ENCODE results near the gene PAPPA. TPM values are rescaled to one million over a fixed set of nuclear protein-coding genes. Genes with fewer than 3 reads are reported as not detected.

Gene PAPPA
- polyA plus RNA-seq, 1 donor = 3.5 TPM

- DNase-seq = no peak
These were observed 165.1 kb downstream of the PAPPA start for GRCh38 chr9:116318468-116319374.

GRCh38 chr9:116319480-116319879 lies 165.9 kb downstream of the PAPPA start:
- no peak for DNase-seq

- DNase-seq = no peak
These were observed 166.7 kb downstream of the PAPPA start for GRCh38 chr9:116320290-116320689.

DNA sequence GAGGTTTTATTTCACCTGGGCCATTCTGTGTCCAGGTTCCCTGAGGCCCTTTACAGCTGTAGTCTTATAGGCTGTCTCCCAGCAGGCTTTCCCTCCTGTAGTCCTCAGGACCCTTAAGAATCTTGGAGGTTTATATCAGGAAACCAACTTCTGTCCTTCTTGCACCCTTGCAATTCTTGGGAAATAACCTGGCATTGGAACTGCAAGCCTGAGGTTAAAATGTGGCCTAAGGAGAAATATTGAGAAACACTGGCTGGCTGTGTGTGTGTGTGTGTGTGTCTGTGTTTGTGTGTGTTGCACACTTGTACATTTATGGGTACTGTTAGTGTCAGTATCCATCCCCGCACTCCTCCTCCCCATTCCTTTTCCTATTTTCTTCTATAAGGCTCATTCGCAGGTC lies 168.9 kb downstream of the PAPPA start:
- DNase-seq = no peak

- DNase-seq = no peak
These were observed 169.4 kb downstream of the PAPPA start for GRCh38 chr9:116323012-116323411.

DNA sequence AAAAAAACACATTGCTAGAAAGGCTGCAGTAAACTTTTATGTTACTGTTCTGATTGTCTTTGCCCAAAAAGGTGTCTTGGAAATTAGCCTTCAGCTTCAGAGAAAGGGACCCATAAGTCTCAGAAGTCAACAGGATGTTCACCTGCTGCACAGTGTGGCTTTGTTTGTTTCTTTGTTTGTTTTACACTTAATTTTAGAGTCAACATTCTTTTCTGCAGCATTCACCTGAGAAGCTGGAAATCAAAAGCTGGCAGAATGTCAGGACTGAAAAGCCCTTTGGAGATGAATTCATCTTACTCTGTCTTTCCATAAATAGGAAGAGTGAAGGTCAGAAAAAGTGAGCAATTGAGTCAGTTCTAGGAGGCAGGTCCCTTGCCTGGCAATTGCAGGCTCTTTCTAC lies 170.0 kb downstream of the PAPPA start:
- no peak for DNase-seq

DNA sequence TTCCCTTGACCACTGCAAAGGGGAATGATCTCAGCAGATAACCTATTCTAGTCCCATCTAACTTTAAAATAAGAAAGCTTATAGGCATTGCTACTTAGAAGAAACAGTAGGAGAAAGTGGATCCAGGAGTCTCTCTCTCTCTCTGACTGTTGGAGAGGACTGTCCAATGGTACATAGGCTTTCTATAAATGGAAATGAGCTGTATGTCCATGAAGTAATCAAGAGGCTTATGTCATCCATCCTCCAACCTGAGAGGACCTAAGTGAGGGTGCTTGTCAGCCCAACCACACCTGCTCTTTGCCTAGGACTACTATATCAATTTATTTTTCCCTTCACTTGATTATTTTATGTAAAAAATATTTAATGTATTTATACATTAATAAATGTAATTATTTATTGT lies 172.3 kb downstream of the PAPPA start:
- DNase-seq = no peak

DNA sequence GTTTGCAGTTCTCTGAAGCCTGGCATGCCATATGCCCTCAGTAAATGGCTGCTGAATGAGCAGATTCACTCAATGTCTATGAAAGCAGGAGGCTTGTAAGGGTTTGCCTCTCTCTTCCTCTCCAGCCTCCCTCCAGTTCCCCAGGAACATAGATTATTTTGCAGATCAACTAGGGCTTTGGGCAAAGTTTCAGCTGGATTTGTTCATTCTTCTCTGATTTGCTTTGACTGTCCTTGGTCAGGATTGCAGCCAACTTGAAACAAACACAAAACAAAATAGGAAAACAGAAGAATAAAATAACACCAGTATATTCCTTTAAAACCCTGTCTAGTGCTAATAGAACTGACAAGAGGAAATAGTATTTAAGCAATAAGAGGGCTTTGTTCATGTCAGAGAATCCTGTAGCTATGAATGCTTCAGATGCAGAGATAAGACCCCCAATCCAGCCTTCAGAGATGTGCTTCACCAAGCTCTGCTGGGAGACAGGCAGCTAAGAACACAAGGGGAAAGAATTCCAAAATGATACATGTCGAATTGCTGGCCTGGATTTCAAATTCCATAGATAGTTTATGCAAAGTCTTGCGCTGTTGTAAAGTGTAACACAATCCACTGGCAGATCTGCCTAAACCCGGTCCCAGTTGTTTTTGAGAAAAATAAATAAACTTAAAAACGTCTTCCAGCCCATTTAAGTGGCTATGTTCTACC lies 174.3 kb downstream of the PAPPA start:
- no peak for DNase-seq

GRCh38 chr9:116329470-116329869 lies 175.9 kb downstream of the PAPPA start:
- DNase-seq = no peak

GRCh38 chr9:116331241-116331640 lies 177.7 kb downstream of the PAPPA start:
- no peak for DNase-seq

- no peak for DNase-seq
These were observed 178.5 kb downstream of the PAPPA start for GRCh38 chr9:116332090-116332489.

GRCh38 chr9:116333254-116333653 lies 179.7 kb downstream of the PAPPA start:
- DNase-seq = no peak

GRCh38 chr9:116334546-116335150 lies 181.1 kb downstream of the PAPPA start:
- DNase-seq = no peak

DNA sequence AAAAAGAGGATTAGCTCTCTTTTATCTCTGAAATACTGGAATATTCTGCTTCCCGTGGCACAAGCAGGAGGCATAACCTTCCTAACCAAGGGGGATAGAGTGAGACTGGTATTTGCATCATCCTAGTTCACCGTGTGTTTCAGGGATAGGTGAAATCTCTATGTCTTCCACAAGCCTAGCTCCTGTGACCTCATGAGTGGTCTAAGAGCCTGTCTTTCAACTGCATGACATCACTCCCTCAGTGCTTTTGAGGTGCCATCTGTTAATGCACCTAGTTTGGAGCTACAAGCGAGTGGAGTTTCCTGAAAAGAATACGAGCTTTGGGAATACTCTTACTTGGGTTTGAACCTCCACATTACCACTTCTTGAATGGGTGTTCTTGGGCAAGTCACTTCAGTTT lies 181.8 kb downstream of the PAPPA start:
- DNase-seq = no peak

DNA sequence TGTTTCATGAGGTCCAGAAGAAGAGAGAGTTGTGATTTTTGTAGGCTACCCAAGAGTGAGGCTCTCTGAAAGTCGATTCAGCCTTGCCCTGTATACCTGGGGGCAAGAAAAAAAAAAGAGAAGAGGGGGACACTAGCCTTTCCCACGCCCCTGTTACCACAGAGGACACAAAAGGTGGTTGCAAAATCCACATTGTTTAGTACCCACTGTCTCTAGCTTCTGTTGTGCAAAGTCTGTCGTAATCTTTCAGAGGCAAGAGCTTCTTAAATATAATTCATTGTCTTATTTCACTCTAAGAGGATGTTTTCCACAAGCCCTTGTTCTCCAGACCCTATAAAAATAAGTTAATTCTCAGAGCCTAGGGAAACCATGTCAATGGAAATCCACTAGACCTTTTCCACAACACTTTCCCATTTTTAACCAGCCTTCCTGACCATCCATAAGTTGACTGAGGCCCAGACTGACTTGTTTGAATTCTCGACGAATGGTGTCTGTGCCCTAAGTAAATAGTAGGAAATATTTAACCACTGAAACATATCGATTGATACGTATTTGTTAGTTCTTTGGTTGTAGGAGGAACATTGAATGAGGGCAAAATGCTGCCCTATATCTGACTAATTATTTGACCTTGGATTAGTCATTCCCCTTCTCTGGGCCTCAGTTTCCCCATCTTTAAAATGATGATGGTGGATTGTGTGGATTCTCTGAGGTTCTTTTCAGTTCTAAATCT lies 182.7 kb downstream of the PAPPA start:
- no peak for DNase-seq

GRCh38 chr9:116337015-116337414 lies 183.4 kb downstream of the PAPPA start:
- no peak for DNase-seq

DNA sequence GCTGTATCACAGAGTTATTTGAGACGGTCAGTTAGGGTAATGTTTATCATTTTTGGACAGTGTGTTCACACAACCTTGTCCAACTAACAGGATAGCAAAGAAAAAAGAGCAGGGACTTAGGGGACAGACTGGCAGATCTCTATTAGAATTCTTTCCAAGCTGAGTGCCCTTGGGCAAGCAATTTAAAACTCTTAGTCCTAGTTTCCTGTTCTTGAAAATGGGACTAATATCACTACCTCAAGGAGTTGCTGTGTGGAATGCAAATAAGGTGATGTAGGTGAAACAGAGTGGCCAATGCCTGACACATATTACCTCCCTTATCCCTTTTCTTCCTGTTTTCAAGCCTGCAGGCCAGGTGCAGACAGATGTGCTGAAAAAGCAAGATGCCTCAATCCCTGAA lies 186.7 kb downstream of the PAPPA start:
- DNase-seq = no peak

DNA sequence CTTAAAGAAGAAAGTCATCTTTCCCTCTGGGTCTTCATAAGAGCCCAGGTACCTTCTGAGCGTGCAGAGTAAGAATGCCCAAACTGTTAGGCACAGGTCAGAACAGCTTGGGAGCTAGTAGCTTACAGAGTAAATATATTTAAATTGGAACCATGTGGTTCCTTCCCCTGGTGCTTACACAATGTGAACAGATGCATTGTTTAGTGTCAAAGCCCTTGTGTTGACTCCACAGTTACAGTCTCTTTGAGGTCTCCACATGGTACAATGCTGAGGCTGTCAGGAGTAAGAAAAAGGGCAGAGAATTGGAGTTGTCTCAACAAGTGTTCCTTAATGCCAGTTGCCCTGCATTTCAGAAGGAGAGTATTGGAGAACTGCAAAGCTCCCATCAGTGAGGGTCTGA lies 188.5 kb downstream of the PAPPA start:
- DNase-seq = no peak

- no peak for DNase-seq
These were observed 189.3 kb downstream of the PAPPA start for GRCh38 chr9:116342941-116343340.

- no peak for DNase-seq
These were observed 190.8 kb downstream of the PAPPA start for GRCh38 chr9:116344416-116344815.

DNA sequence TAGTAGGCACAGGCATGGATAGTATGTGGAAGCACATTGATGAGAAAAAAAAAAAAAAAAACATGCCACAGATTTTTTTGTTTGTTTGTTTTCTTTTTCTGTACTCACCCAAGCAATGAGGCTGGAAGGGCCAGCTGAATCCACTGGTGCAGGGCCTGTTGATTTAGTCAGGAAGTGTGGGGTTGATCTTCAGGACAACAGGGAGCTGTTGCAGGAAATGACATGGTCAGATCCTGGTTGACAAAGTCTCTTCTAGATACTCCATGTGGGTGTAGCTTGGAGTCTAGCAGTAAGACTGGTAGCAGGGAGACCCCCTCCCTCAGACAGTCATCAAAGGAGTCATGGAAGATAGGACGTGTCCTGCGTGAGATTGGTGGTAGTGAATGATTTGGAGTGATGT lies 191.8 kb downstream of the PAPPA start:
- DNase-seq = no peak

DNA sequence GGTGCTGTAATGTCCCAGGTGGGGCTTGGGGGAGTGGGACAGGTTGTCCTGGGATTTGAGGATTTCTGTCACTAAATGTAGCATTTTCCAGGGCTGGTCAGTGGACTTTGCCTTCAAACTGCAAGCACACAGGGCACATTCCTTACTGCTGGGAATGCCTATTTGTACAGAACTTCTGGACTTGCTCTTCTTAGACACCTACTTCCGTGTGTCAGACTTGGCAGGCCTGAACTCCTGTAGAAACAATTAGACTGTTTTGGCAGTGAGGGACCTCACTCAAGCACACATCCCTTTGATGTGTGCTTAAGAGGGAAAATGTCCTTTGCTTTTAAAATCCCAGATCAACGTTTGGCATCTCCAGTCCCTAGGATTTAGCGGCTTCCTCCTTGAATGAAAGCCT lies 192.2 kb downstream of the PAPPA start:
- DNase-seq = no peak

Data from left kidney (tissue), 2 donors.